Ovary (tissue), 3 donors: ENCODE results near the gene PSMG3.

Source experiments
- POLR2A ChIP-seq: fragments of 450-650 bp; IDR thresholded peaks from one replicate; pipeline ENCODE4 v1.6.1; 2017; ENCODE audit warnings: antibody characterized with exemption, mild to moderate bottlenecking, moderate library complexity
- TF ChIP-seq, protein P1 (sequence below), 3 donors: fragments of 450-650 bp in 2 of 3; fragments of 200-600 bp in 1 of 3; IDR thresholded peaks; one replicate each; pipeline versions ENCODE4 v1.5.1 to v1.8.0; 2016 to 2022; ENCODE audit warnings: antibody characterized with exemption in 3 of 3, mild to moderate bottlenecking in 1 of 3
- donor health status: DM: no; HTN: no; CAD: no.

DNA sequence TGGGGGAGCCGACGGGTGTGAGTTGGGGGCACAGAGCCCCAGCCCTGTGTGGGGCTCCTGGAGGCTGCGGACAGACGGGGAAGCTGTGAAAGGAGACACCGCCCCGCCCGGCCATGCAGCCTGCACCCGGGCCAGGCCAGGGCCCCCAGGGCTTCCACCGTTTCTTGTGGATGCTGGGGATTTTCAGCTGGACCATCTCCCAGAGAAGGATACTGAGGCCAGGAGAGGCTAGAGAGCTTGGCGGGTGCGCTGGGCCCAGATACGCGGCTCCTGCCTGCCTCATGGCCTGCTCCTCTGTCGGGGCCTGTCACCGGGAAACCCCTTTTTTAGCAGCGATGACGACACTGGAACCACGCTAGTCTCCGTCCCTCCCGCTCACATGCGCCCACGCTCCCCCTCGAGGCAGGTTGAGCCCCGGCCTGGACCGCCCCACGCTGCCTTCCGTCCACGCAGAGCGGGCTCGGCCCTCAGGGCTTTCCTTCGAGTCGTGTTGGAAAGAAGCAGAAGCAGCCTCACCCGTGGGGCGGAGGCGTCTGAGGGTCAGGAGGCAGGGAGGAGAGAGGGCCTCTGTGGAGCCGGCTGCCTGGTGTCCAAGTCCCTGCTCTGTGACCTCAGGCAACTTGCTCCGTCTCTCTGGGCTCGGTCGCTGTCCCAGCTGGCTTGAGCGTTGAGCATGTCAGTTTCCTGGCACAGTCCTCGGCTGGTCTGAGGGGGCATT, 25.5 kb downstream of the PSMG3 start:
- TF ChIP-seq, protein P1, sequence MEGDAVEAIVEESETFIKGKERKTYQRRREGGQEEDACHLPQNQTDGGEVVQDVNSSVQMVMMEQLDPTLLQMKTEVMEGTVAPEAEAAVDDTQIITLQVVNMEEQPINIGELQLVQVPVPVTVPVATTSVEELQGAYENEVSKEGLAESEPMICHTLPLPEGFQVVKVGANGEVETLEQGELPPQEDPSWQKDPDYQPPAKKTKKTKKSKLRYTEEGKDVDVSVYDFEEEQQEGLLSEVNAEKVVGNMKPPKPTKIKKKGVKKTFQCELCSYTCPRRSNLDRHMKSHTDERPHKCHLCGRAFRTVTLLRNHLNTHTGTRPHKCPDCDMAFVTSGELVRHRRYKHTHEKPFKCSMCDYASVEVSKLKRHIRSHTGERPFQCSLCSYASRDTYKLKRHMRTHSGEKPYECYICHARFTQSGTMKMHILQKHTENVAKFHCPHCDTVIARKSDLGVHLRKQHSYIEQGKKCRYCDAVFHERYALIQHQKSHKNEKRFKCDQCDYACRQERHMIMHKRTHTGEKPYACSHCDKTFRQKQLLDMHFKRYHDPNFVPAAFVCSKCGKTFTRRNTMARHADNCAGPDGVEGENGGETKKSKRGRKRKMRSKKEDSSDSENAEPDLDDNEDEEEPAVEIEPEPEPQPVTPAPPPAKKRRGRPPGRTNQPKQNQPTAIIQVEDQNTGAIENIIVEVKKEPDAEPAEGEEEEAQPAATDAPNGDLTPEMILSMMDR (IDR thresholded peaks at IDR 0.05) = no peak
- no peak for TF ChIP-seq POLR2A
